K562 (cell line): ENCODE measurements around the gene ALOX5. TPM values are rescaled to one million over a fixed set of nuclear protein-coding genes. Genes with fewer than 3 reads are reported as not detected.

Source experiments
- BCOR ChIP-seq: fragments of 450-650 bp; IDR thresholded peaks from 2 replicates; pipeline ENCODE4 v1.6.1; 2016
- KDM2B ChIP-seq: fragments of 250-450 bp; sonication (Bioruptor Pico); IDR thresholded peaks from 2 replicates; pipeline ENCODE4 v1.8.0; 2021; ENCODE audit warnings: mild to moderate bottlenecking, moderate library complexity
- NR3C1 ChIP-seq: sonication (generic); formaldehyde crosslinking; IDR thresholded peaks from 2 replicates; pipeline ENCODE4 v1.8.1; 2022; ENCODE audit warnings: missing genetic modification reagents
- PHF21A ChIP-seq: fragments of 450-650 bp; IDR thresholded peaks from 2 replicates; pipeline ENCODE4 v1.6.1; 2017; ENCODE audit warnings: low read depth, borderline replicate concordance
- PRDM10 ChIP-seq: fragments of 450-650 bp; IDR thresholded peaks from 2 replicates; pipeline ENCODE4 v1.6.1; 2018; ENCODE audit not compliant: partially characterized antibody
- PTTG1 ChIP-seq: fragments of 450-650 bp; IDR thresholded peaks from 2 replicates; pipeline ENCODE4 v1.6.1; 2016; ENCODE audit warnings: low read depth, mild to moderate bottlenecking, missing genetic modification characterization, missing compliant biosample characterization
- USF2 ChIP-seq: sonication (generic); formaldehyde crosslinking; IDR thresholded peaks from 2 replicates; pipeline ENCODE4 v1.5.0; 2020; ENCODE audit warnings: missing genetic modification reagents
- ZBTB12 ChIP-seq: fragments of 250-450 bp; sonication (Bioruptor Pico); IDR thresholded peaks from 2 replicates; pipeline ENCODE4 v1.4.0; 2020
- ZEB2 ChIP-seq: fragments of 450-650 bp; IDR thresholded peaks from 2 replicates; pipeline ENCODE4 v1.6.1; 2016
- ZNF143 ChIP-seq: sonication (generic); formaldehyde crosslinking; IDR thresholded peaks from 2 replicates; pipeline ENCODE4 v1.9.0; 2022; ENCODE audit warnings: mild to moderate bottlenecking, missing genetic modification reagents
- polyA plus RNA-seq, 8 experiments: library from polyadenylated mRNA; depleted of rRNA in 4 of 8; stranded (reverse) in 5 of 8; unstranded in 3 of 8; fragments of >200 nt; fragmentation: Nextera tagmentation in 2 of 8; fragmentation: Illumina TruSeq in 1 of 8; extraction: Ambion mirVana in 2 of 8; extraction: Trizol in 1 of 8; gene quantifications; 2 replicates each; pipeline versions ENCODE4 v1.2.1 to v1.2.3, GENCODE V29; 2011 to 2014; ENCODE audit warnings: inconsistent platforms in 1 of 8, missing spikeins in 1 of 8
- total RNA-seq, 7 experiments: library from RNA; depleted of rRNA in 6 of 7; stranded (reverse); fragments of >200 nt in 6 of 7; fragmentation: Illumina TruSeq in 2 of 7; extraction: Trizol in 2 of 7; gene quantifications; 2 replicates each; pipeline versions ENCODE4 v1.2.1 to v1.2.3, GENCODE V29; 2011 to 2021; ENCODE audit warnings: low replicate concordance in 1 of 7
- TF ChIP-seq, protein P1 (sequence below): fragments of 250-450 bp; sonication (Bioruptor Pico); IDR thresholded peaks from 2 replicates; pipeline ENCODE4 v1.5.1; 2021; ENCODE audit warnings: mild to moderate bottlenecking
- TF ChIP-seq, protein P2 (sequence below): fragments of 200-800 bp; sonication (Bioruptor generic); IDR thresholded peaks from 2 replicates; pipeline ENCODE4 v1.6.1; 2017; ENCODE audit warnings: missing genetic modification characterization, missing compliant biosample characterization
- TF ChIP-seq, protein P3 (sequence below): fragments of 250-450 bp; sonication (Bioruptor Pico); IDR thresholded peaks from 2 replicates; pipeline ENCODE4 v1.4.0; 2020

Gene ALOX5
- total and polyA plus RNA-seq, 9 of the 15 experiments (the other 6 are each of a cell fraction or from before 2014, with no cell fraction given): 0.10 to 2.4 (median 1.4) TPM

- peak; percentile 95 for TF ChIP-seq PRDM10
- TF ChIP-seq, protein P1, sequence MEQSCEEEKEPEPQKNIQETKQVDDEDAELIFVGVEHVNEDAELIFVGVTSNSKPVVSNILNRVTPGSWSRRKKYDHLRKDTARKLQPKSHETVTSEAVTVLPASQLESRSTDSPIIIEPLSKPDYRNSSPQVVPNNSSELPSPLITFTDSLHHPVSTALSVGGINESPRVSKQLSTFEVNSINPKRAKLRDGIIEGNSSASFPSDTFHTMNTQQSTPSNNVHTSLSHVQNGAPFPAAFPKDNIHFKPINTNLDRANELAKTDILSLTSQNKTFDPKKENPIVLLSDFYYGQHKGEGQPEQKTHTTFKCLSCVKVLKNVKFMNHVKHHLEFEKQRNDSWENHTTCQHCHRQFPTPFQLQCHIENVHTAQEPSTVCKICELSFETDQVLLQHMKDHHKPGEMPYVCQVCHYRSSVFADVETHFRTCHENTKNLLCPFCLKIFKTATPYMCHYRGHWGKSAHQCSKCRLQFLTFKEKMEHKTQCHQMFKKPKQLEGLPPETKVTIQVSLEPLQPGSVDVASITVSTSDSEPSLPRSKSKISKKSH (CRISPR knock-in tag): no peak
- no peak for TF ChIP-seq NR3C1
- TF ChIP-seq PHF21A: no peak
- TF ChIP-seq PTTG1 (tag): no peak
- no peak for TF ChIP-seq BCOR
- TF ChIP-seq, protein P2, sequence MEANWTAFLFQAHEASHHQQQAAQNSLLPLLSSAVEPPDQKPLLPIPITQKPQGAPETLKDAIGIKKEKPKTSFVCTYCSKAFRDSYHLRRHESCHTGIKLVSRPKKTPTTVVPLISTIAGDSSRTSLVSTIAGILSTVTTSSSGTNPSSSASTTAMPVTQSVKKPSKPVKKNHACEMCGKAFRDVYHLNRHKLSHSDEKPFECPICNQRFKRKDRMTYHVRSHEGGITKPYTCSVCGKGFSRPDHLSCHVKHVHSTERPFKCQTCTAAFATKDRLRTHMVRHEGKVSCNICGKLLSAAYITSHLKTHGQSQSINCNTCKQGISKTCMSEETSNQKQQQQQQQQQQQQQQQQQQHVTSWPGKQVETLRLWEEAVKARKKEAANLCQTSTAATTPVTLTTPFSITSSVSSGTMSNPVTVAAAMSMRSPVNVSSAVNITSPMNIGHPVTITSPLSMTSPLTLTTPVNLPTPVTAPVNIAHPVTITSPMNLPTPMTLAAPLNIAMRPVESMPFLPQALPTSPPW: peak; percentile 42
- TF ChIP-seq USF2 (CRISPR knock-in tag): no peak
- peak; percentile 86 for TF ChIP-seq ZEB2
- TF ChIP-seq KDM2B (CRISPR knock-in tag): no peak
- no peak for TF ChIP-seq ZNF143 (CRISPR knock-in tag)
- no peak for TF ChIP-seq ZBTB12 (CRISPR knock-in tag)
- TF ChIP-seq, protein P3, sequence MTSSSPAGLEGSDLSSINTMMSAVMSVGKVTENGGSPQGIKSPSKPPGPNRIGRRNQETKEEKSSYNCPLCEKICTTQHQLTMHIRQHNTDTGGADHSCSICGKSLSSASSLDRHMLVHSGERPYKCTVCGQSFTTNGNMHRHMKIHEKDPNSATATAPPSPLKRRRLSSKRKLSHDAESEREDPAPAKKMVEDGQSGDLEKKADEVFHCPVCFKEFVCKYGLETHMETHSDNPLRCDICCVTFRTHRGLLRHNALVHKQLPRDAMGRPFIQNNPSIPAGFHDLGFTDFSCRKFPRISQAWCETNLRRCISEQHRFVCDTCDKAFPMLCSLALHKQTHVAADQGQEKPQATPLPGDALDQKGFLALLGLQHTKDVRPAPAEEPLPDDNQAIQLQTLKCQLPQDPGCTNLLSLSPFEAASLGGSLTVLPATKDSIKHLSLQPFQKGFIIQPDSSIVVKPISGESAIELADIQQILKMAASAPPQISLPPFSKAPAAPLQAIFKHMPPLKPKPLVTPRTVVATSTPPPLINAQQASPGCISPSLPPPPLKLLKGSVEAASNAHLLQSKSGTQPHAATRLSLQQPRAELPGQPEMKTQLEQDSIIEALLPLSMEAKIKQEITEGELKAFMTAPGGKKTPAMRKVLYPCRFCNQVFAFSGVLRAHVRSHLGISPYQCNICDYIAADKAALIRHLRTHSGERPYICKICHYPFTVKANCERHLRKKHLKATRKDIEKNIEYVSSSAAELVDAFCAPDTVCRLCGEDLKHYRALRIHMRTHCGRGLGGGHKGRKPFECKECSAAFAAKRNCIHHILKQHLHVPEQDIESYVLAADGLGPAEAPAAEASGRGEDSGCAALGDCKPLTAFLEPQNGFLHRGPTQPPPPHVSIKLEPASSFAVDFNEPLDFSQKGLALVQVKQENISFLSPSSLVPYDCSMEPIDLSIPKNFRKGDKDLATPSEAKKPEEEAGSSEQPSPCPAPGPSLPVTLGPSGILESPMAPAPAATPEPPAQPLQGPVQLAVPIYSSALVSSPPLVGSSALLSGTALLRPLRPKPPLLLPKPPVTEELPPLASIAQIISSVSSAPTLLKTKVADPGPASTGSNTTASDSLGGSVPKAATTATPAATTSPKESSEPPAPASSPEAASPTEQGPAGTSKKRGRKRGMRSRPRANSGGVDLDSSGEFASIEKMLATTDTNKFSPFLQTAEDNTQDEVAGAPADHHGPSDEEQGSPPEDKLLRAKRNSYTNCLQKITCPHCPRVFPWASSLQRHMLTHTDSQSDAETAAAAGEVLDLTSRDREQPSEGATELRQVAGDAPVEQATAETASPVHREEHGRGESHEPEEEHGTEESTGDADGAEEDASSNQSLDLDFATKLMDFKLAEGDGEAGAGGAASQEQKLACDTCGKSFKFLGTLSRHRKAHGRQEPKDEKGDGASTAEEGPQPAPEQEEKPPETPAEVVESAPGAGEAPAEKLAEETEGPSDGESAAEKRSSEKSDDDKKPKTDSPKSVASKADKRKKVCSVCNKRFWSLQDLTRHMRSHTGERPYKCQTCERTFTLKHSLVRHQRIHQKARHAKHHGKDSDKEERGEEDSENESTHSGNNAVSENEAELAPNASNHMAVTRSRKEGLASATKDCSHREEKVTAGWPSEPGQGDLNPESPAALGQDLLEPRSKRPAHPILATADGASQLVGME (CRISPR knock-in tag): no peak; the same call in 1 of the 2 replicates
Measured at GRCh38 chr10:45376371-45376801, 2.4 kb downstream of the ALOX5 start (continued).
